Lower leg skin (tissue), 4 donors: ENCODE measurements around the gene PPL. TPM values are rescaled to one million over a fixed set of nuclear protein-coding genes. Genes with fewer than 3 reads are reported as not detected.

Experiments
- DNase-seq, 2 donors: peaks; one replicate each; pipeline ENCODE4 v3.0.0-alpha.2; 2019; ENCODE audit warnings: low spot score in 2 of 2
- H3K4me3 ChIP-seq: fragments of 200-600 bp; sonication (generic); 2 replicates; pipeline ENCODE4 v1.5.1; 2017; ENCODE audit warnings: mild to moderate bottlenecking, low read depth; ENCODE audit not compliant: poor library complexity, severe bottlenecking
- POLR2A ChIP-seq, 2 donors: fragments of 450-650 bp; IDR thresholded peaks; one replicate each; pipeline ENCODE4 v1.6.1; 2016 to 2017; ENCODE audit warnings: antibody characterized with exemption in 2 of 2, mild to moderate bottlenecking in 1 of 2, moderate library complexity in 1 of 2
- WGBS, 2 donors: methylation state at CpG; one replicate each; pipeline ENCODE4 v1.1.5; 2018; 5-methylcytosine and 5-hydroxymethylcytosine counted together
- intact Hi-C: fragments of 100-400 bp; cut with DNase I; formaldehyde crosslinking; loops from one replicate; pipeline ENCODE4 v1.15.0; 2023; ENCODE audit warnings: low total_unique reads
- total RNA-seq, 4 donors: library from RNA; depleted of rRNA; stranded (reverse); fragments of >200 nt; gene quantifications; one replicate each; pipeline ENCODE4 v1.1.0, GENCODE V29; 2016
- TF ChIP-seq, protein P1 (sequence below), 3 donors: fragments of 450-650 bp; IDR thresholded peaks; one replicate each; pipeline ENCODE4 v1.5.1; 2016; ENCODE audit warnings: antibody characterized with exemption in 3 of 3, mild to moderate bottlenecking in 3 of 3, moderate library complexity in 2 of 3

PPL gene
- total RNA-seq, 4 donors from 2014 or later = 445 to 545 (median 495) TPM

DNA sequence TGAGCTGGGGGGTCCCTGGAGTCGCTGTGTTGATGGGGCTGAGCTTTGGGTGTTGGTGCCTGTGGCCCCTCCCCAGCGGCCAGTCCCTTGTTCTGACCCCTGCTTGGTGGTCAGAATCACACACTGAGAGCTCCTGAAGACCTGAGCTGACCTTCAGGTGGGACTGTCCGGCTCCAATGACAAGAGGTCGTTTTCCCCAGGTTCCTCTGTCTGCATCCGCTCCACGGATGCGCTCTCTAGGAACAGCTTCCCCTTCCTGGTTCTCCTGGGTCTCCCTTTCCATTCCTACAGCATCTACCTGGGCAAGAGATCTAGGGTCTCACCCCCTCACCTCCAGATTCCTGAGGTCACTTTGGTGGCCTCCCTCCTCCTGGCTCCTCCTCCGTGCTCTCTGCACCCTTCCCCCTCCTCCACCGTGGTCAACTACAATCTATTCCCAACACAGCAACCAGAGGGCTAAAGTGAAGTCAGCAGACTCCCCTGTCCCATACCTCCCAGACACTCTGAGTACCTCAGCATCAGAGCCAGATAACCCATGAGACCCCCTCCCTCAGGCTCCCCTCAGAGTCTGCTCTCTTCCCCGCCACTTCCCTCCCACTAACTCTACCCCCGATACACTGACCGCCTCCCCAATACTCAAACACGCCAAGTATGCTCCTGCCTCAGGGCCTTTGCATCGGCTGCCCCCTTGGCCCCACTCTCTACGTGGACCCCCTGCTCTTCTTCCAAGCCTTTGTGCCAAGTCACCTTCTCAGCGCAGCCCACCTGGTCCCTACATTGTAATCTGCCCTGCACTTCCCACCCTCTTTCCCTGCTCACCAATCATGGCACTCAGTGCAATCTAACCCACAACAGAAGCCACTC, 12.2 kb upstream of the PPL start:
- H3K4me3 ChIP-seq = no peak overlapping the region
- intact Hi-C loops = no loop called here
- DNase-seq = no peak
- TF ChIP-seq, protein P1, sequence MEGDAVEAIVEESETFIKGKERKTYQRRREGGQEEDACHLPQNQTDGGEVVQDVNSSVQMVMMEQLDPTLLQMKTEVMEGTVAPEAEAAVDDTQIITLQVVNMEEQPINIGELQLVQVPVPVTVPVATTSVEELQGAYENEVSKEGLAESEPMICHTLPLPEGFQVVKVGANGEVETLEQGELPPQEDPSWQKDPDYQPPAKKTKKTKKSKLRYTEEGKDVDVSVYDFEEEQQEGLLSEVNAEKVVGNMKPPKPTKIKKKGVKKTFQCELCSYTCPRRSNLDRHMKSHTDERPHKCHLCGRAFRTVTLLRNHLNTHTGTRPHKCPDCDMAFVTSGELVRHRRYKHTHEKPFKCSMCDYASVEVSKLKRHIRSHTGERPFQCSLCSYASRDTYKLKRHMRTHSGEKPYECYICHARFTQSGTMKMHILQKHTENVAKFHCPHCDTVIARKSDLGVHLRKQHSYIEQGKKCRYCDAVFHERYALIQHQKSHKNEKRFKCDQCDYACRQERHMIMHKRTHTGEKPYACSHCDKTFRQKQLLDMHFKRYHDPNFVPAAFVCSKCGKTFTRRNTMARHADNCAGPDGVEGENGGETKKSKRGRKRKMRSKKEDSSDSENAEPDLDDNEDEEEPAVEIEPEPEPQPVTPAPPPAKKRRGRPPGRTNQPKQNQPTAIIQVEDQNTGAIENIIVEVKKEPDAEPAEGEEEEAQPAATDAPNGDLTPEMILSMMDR (IDR thresholded peaks at IDR 0.05) = no peak
- no peak for TF ChIP-seq POLR2A (IDR thresholded peaks at IDR 0.05)
- 81 to 82% methylated on average over 16 of the region's 16 CpGs for WGBS, 2 donors

DNA sequence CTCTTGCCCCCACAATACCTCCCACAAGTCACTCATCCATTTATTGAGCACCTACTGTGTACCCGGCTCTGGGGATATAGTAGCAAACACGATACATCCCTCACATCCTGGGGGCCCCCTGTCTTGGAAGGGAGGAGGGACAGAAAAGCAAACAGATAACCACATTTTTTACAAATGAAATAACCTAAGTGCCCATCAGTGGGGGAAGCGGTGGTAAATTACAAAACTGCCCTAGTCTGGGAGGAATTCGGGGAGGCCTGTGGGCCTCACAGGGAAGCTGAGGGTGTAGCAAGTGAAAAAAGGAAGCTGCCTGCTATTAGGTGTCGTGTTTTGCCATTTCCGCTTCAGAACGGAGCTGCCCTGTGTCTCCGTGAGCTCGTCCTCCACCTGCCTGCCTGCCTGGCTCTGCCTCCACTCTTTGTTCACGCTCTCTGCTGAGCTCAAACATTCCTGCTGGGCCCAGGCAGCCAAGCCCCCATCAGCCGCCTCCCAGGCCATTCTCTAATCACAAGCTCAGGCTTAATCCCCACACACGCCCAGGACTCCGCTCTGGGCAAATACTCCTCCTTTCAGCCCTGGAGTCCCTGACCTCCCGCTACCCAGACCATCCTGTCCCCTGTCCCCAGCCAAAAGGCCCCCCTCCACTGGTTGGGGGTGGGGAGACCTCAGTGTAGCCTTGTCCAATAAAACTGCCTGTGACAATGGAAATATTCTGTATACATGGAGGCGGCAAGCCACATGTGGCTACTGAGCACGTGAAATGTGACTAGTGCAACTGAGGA, 11.0 kb upstream of the PPL start:
- no peak overlapping the region for H3K4me3 ChIP-seq
- intact Hi-C loops = no loop called here
- 73% methylated on average over 16 of the region's 16 CpGs for WGBS, 2 donors
- TF ChIP-seq POLR2A (IDR thresholded peaks at IDR 0.05) = no peak
- TF ChIP-seq, protein P1 (IDR thresholded peaks at IDR 0.05) = no peak
- no peak for DNase-seq

DNA sequence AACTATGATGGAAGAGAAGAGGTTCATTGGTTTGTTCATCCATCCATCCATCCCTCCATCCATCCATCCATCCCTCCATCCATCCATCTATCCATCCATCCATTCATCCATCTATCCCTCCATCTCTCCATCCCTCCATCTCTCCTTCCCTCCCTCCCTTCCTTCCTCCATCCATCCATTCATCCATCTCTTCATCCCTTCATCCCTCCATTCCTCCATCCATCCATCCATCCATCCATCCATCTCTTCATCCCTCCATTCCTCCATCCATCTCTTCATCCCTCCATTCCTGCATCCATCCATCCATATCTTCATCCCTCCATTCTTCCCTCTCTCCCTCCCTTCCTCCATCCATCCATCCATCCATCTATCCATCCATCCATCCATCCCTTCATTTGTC, 10.0 kb upstream of the PPL start:
- no peak for DNase-seq
- no peak overlapping the region for H3K4me3 ChIP-seq
- TF ChIP-seq, protein P1 (IDR thresholded peaks at IDR 0.05) = no peak
- no peak for TF ChIP-seq POLR2A (IDR thresholded peaks at IDR 0.05)
- intact Hi-C loops = no loop called here

DNA sequence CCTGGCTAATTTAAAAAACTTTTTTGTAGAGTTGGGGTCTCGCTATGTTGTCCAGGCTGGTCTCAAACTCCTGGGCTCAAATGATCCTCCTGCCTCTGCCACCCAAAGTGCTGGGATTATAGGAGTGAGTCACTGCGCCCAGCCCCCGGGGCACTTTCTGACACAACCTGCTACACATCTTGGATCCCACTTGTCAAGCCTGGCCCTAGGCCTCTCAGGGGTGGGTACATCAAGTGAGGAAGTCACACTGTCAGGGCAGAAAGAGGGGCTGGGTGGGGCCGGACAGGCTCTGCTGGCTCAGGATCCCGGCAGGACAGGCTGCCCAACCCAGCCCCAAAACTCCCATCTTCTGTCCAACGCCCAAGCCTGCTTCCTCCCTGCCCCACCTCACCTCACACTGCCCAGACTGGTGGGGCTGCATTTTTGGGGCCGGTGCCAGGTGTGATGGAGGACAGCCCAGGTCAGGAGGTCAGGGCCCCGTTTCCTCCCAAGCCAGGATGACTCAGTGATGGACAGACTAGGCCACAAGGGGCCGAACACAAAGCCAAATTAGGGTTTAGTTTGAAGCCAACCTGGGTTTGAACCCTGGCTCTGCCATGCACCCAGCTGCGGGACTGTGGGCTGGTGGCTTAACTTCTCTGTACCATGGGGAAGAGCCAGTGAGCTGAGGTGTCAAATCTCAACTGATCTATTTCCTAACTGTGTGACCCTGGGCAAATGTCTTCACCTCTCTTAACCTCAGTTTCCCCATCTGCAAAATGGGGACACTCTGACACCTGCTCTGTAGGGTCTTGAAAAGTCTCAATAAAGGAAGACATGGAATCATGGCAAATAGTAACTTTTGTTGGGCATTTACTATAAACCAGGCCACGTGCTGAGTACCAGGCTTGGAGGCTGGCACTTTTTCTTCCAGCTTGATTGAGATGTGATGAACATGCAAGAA, 8.9 kb upstream of the PPL start:
- 19 to 22% methylated on average over 10 to 11 of the region's 11 CpGs for WGBS, 2 donors
- TF ChIP-seq, protein P1 (IDR thresholded peaks at IDR 0.05) = no peak
- no peak for TF ChIP-seq POLR2A (IDR thresholded peaks at IDR 0.05)
- H3K4me3 ChIP-seq = no peak overlapping the region
- DNase-seq = peak; percentile 71 to 96
- intact Hi-C loops = no loop called here
